ENCODE data around the gene AADACL3.
A peak's percentile ranks its signal among the peaks of the same experiment; 100 is the strongest.

The AADACL3 gene

DNA sequence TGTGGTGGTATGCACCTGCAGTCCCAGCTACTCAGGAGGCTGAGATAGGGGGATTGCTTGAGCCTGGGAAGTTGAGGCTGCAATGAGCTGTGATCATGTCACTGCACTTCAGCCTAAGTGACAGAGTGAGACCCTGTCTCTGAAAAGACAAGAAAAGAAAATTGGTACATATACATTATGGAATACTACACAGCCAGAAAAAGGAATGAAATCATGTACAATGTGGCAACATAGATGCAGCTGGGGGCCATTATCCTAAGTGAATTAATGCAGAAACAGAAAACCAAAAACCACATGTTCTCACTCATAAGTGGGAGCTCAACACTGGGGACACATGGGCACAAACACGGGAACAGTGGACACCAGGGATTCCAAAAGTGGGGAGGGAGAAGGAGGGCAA is 23.0 kb downstream of the AADACL3 start:
- TF ChIP-seq, protein P1, sequence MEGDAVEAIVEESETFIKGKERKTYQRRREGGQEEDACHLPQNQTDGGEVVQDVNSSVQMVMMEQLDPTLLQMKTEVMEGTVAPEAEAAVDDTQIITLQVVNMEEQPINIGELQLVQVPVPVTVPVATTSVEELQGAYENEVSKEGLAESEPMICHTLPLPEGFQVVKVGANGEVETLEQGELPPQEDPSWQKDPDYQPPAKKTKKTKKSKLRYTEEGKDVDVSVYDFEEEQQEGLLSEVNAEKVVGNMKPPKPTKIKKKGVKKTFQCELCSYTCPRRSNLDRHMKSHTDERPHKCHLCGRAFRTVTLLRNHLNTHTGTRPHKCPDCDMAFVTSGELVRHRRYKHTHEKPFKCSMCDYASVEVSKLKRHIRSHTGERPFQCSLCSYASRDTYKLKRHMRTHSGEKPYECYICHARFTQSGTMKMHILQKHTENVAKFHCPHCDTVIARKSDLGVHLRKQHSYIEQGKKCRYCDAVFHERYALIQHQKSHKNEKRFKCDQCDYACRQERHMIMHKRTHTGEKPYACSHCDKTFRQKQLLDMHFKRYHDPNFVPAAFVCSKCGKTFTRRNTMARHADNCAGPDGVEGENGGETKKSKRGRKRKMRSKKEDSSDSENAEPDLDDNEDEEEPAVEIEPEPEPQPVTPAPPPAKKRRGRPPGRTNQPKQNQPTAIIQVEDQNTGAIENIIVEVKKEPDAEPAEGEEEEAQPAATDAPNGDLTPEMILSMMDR (IDR thresholded peaks at IDR 0.05; ENCODE audit: control insufficient read depth, extremely low read depth, insufficient read depth), result no peak
- DNase-seq (ENCODE audit: low read depth), result no peak
- H3K4me3 ChIP-seq (ENCODE audit: low read depth, low read length), result no peak overlapping the region

DNA sequence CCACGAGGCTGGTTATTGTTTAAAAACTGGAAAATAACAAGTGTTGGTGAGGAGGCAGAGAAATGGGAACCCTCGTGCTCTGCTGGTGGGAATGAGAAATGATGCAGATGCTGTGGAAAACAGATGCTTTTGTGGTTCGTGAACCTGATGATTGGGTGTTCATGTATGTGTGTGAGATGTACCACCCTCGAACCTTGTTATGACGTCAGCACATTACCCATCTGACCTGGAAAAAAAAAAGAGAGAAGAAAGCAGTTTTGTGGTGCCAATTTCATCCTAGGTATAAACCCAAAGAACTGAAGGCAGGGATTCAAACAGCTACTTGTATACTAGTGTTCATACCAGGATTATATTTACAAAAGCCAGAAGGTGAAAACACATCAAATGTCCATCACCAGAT is 23.7 kb downstream of the AADACL3 start:
- DNase-seq (ENCODE audit: low read depth), result no peak
- no peak overlapping the region for H3K4me3 ChIP-seq (ENCODE audit: low read depth, low read length)
- TF ChIP-seq, protein P1 (IDR thresholded peaks at IDR 0.05; ENCODE audit: control insufficient read depth, extremely low read depth, insufficient read depth), result no peak

DNA sequence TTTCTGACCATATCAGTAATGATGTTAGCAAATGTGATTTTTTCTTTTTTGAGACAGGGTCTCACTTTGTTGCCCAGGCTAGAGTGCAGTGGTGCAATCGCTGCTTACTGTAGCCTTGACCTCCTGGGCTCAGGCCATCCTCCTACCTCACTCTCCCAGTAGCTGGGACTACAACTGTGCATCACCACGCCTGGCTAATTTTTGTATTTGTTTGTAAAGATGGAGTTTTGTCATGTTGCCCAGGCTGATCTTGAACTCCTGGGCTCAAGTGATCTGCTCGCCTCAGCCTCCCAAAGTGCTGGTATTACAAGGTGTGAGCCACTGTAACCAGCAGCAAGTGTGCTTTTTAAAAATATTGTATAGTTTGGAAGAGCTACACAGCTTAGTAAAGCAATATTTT is 26.0 kb downstream of the AADACL3 start:
- DNase-seq (ENCODE audit: low read depth), result no peak
- TF ChIP-seq, protein P1 (IDR thresholded peaks at IDR 0.05; ENCODE audit: control insufficient read depth, extremely low read depth, insufficient read depth), result no peak
- no peak overlapping the region for H3K4me3 ChIP-seq (ENCODE audit: low read depth, low read length)

DNA sequence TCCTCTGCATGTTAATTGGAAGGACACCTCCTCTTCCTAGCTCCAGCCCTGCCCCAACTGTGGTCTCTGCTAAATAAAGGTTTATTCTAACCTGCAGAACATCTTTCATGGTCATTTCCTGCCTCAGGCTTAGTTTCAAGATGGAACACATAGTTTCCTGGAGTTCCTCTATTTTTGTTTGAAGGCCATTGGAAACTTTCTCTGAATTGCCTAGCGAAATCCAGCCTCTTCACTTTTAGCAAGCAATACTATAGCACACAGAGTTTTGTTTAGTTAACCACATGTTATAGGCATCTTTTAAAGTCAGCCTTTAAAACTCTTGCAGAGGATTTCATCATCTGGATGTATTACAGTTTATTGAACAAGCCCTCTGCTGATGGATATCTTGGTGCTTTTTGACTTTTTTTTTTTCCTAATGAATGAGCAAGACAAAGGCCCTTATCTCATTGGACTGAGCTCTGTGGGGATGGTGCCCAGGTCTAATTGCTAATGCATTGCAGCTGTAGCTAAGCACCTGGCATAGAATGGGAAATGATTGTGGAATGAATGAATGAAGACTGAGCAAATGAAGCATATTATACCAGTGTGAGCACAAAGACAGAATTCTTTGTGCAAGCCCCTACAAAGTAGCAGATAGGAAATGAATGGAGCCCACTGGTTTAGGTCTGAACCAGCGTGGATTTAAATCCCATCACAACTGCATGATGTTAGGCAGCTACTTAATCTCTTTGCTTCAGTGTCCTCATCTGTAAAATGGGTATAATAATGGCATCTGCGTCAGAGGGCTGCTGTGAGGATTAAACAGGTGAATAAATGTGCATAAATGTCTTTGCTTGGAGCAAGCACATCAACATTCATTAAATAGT is 29.4 kb downstream of the AADACL3 start:
- H3K4me3 ChIP-seq (ENCODE audit: low read depth, low read length), result no peak overlapping the region
- DNase-seq (ENCODE audit: low read depth), result peak; percentile 7
- TF ChIP-seq, protein P1 (IDR thresholded peaks at IDR 0.05; ENCODE audit: control insufficient read depth, extremely low read depth, insufficient read depth), result no peak

DNA sequence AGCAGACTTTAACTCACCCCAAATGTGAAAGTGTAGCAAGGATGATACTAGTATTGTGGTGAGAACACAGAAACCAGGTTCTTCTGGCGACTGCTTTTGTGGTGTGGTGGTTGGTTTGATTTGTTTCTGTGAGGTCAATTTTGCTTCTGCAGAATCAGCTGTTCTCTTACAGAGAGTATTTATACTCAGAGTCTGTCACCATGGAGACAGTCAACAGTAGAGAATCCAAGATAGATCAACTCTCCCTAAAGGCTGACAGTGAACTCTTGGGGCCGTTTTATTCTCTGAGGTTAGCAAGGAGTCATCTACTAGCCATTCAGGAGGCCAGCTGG is 30.0 kb downstream of the AADACL3 start, which contains the start of gene CFAP107:
Gene CFAP107 (plus strand): TSS at position 209 of the 332 bp plus-strand sequence. CDS start 231 bp downstream, outside the sequence.
- TF ChIP-seq, protein P1 (IDR thresholded peaks at IDR 0.05; ENCODE audit: control insufficient read depth, extremely low read depth, insufficient read depth), result no peak
- H3K4me3 ChIP-seq (ENCODE audit: low read depth, low read length), result no peak within 1 kb of the TSS
- no peak for DNase-seq (ENCODE audit: low read depth)

DNA sequence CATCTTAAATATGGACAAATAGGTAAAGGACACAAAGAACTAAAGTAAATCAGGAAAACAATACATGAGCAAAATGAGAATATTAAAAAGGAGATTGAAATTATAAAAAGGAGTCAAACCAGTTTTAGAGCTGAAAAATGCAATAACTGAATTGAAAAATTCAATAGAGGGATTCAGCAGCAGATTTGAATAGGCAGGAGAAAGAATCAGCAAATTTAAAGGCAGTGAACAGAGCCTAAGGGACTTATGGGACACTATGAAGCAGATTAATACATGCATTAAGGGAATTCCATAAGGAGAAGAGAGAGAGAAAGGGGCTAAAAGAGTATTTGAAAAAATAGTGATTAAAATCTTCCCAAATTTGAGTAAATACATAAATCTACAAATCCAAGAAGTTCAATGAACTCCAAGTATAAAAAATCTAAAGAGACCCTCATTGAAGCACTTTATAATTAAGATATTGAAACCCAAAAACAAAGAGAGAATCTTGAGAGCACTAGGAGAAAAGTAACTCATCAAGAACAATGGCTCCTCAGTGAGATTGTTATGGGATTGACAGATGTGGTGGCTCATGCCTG is 33.0 kb downstream of the AADACL3 start:
- no peak for DNase-seq (ENCODE audit: low read depth)
- H3K4me3 ChIP-seq (ENCODE audit: low read depth, low read length), result no peak overlapping the region
- TF ChIP-seq, protein P1 (IDR thresholded peaks at IDR 0.05; ENCODE audit: control insufficient read depth, extremely low read depth, insufficient read depth), result no peak
